AG04450 (cell line): ENCODE data around the gene PAPPA. TPM values are rescaled to one million over a fixed set of nuclear protein-coding genes. Genes with fewer than 3 reads are reported as not detected.

ENCODE experiments used
- CTCF ChIA-PET: fragments of 300-600, 350-600 bp; formaldehyde crosslinking; extraction: SDS; loops from one replicate; lab custom pipeline; 2022; ENCODE audit warnings: antibody characterized with exemption, inconsistent platforms; lab: Charles Lee
- POLR2A ChIA-PET: fragments of 350-600 bp; formaldehyde crosslinking; extraction: SDS; loops from one replicate; lab custom pipeline; 2021; ENCODE audit warnings: antibody characterized with exemption, inconsistent platforms; lab: Yijun Ruan, JAX
- DNase-seq: peaks from one replicate; pipeline ENCODE4 v3.0.0-alpha.2; 2011; ENCODE audit warnings: low read depth, low spot score
- H3K27ac ChIP-seq: one replicate; pipeline ENCODE4 v1.5.1; 2012; ENCODE audit warnings: low read depth, low read length, control low read depth
- H3K27me3 ChIP-seq: one replicate; pipeline ENCODE4 v1.6.0; 2012; ENCODE audit warnings: low read length; ENCODE audit not compliant: control insufficient read depth, insufficient read depth
- H3K4me3 ChIP-seq: 2 replicates; pipeline ENCODE4 v1.5.1; 2011; ENCODE audit warnings: mild to moderate bottlenecking, low read depth, low read length, control low read depth
- H3K9me3 ChIP-seq: 2 replicates; pipeline ENCODE4 v1.5.1; 2012; ENCODE audit warnings: low read length; ENCODE audit not compliant: control insufficient read depth, insufficient read depth
- CTCF ChIP-seq: IDR thresholded peaks from 2 replicates; pipeline ENCODE4 v1.5.1; 2011; ENCODE audit warnings: low read depth, low read length, control low read depth, inconsistent platforms
- polyA plus RNA-seq: library from polyadenylated mRNA; depleted of rRNA; stranded (reverse); fragments of >200 nt; gene quantifications from 2 replicates; pipeline ENCODE4 v1.2.3, GENCODE V29; 2011

The PAPPA gene
- polyA plus RNA-seq, 1 experiment = 65.0 TPM

GRCh38 chr9:116178481-116179211 is 25.1 kb downstream of the PAPPA start:
- Histone ChIP-seq H3K9me3 (no peaks in the 10 kb centered on the region), H3K27me3 (no peaks in the 10 kb centered on the region), H3K27ac (no peak overlapping the region), H3K4me3 (no peak overlapping the region)
- CTCF ChIA-PET = interaction anchor here (1.5 kb wide), 1 partner anchor 393 kb away, joined by 6 read pairs; no protein-coding TSS in a partner anchor
- TF ChIP-seq CTCF = no peak
- DNase-seq = no peak
- POLR2A ChIA-PET = interaction anchor here (1.4 kb wide), 1 partner anchor 240 kb away, joined by 3 read pairs; no protein-coding TSS in a partner anchor

- no peak for DNase-seq
- no peak overlapping the region for H3K27ac ChIP-seq
- TF ChIP-seq CTCF = no peak
- POLR2A ChIA-PET = interaction anchor here (1.4 kb wide), 1 partner anchor 241 kb away, joined by 3 read pairs; no protein-coding TSS in a partner anchor
- no peaks in the 10 kb centered on the region for H3K27me3 ChIP-seq
- H3K4me3 ChIP-seq = no peak overlapping the region
- no peaks in the 10 kb centered on the region for H3K9me3 ChIP-seq
- CTCF ChIA-PET = interaction anchor here (1.1 to 1.5 kb wide), 2 partner anchors 9 to 392 kb away, joined by 3 to 6 read pairs; no protein-coding TSS in a partner anchor
Observed at GRCh38 chr9:116179568-116179967, 26.0 kb downstream of the PAPPA start.

- no peaks in the 10 kb centered on the region for H3K27me3 ChIP-seq
Observed at GRCh38 chr9:116181853-116182610, 28.4 kb downstream of the PAPPA start.

GRCh38 chr9:116182876-116183275 is 29.3 kb downstream of the PAPPA start:
- no peak for DNase-seq
- no peak overlapping the region for H3K4me3 ChIP-seq
- CTCF ChIA-PET = interaction anchor here (1.8 kb wide), 1 partner anchor 21 kb away, joined by 3 read pairs; no protein-coding TSS in a partner anchor
- POLR2A ChIA-PET = no interaction called here
- H3K27me3 ChIP-seq = no peaks in the 10 kb centered on the region
- H3K27ac ChIP-seq = no peak overlapping the region
- peaks cover 4% of the 10 kb centered on the region for H3K9me3 ChIP-seq
- TF ChIP-seq CTCF = no peak

More at GRCh38 chr9:116181853-116182610, 28.4 kb downstream of the PAPPA start:
- Histone ChIP-seq H3K9me3 (no peaks in the 10 kb centered on the region), H3K4me3 (no peak overlapping the region), H3K27ac (peak overlapping the region; percentile 47)
- ChIA-PET CTCF (interaction anchor here (1.8 kb wide), 1 partner anchor 20 kb away, joined by 3 read pairs; no protein-coding TSS in a partner anchor), POLR2A (no interaction called here)
- DNase-seq = no peak
- TF ChIP-seq CTCF = no peak
